Measurements from ENCODE around the gene ADAMTS20.

DNA sequence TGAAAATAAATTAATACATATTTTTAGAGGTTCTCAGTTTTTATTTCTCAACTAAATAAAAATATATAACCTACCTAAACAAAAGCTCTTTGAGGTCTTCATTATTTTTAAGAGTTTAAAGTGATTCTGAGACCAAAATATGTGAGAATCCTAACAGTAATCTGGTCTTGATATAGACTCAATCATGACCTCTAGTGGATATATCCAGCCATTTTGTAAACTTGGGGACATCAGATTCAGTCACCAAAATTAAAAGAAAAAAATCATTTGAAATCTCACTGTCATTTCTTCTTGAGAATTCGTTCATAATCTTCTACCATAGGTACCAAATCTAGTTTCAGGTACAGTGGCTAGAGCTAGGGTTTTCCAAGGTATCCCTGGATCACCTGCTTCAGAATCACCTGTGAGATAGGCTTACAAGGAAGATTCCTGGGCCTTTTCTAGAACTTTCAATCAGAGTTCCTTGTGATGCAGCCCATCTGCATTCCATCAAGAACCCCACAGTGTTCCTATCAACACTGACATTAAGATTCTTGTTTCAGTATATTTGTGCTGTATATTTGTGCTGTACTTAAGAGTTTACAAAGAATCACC is 214.9 kb downstream of the ADAMTS20 start:
- TF ChIP-seq CTCF (IDR thresholded peaks at IDR 0.05 in 2 of 3, conservative IDR thresholded peaks at IDR 0.05 in 1 of 3; ENCODE audit: control insufficient read depth in 2 of 3, extremely low read depth in 1 of 3, insufficient read depth in 1 of 3, low read depth in 3 of 3, low read length in 3 of 3) (peak in 2 of 3 experiments; percentile 27 to 41; a peak in 4 of 6 replicates), POLR2A (IDR thresholded peaks at IDR 0.05; ENCODE audit: low read depth, low read length) (no peak), IKZF1 (conservative IDR thresholded peaks at IDR 0.05) (no peak), NRF1 (conservative IDR thresholded peaks at IDR 0.05; ENCODE audit: low read depth, low read length) (no peak)

All from GM12878 (cell line).